Left lung (tissue), 10 donors: ENCODE results near the gene CGB1. TPM values are rescaled to one million over a fixed set of nuclear protein-coding genes. Genes with fewer than 3 reads are reported as not detected.

Experiments
- ATAC-seq: fragments of 200-7000 bp; cut with Tn5 transposase; one replicate; pipeline ENCODE4 v1.9.1; 2020; ENCODE audit warnings: moderate library complexity
- DNase-seq, 4 donors: peaks; one replicate each; pipeline ENCODE4 v3.0.0-alpha.2; 2013 to 2020
- H3K27ac ChIP-seq, 2 donors: fragments of 200-600 bp; sonication (generic) in 1 of 2; one replicate each; pipeline versions ENCODE4 v1.5.0 to v1.8.0; 2020 to 2021
- H3K27me3 ChIP-seq, 2 donors: fragments of 200-600 bp; sonication (generic) in 1 of 2; one replicate each; pipeline versions ENCODE4 v1.5.0 to v1.8.0; 2020 to 2021
- H3K36me3 ChIP-seq, 2 donors: fragments of 200-600 bp; sonication (generic) in 1 of 2; one replicate each; pipeline versions ENCODE4 v1.5.0 to v1.8.0; 2020 to 2021
- H3K4me1 ChIP-seq, 2 donors: fragments of 200-600 bp; one replicate each; pipeline ENCODE4 v1.8.0; 2021
- H3K4me3 ChIP-seq, 2 donors: fragments of 200-600 bp; sonication (generic) in 1 of 2; one replicate each; pipeline versions ENCODE4 v1.5.0 to v1.8.0; 2020 to 2021; ENCODE audit warnings: mild to moderate bottlenecking in 1 of 2
- H3K9me3 ChIP-seq, 2 donors: fragments of 200-600 bp; sonication (generic) in 1 of 2; one replicate each; pipeline versions ENCODE4 v1.5.0 to v1.8.0; 2020 to 2021
- intact Hi-C, 2 donors: fragments of 100-400 bp; cut with DNase I; formaldehyde crosslinking; loops; one replicate each; pipeline versions ENCODE4 v1.11.2 to v1.14.2; 2022
- polyA plus RNA-seq, 6 donors: library from polyadenylated mRNA; unstranded; fragments of 120-200 nt; gene quantifications; one replicate each; pipeline ENCODE4 v1.2.1, GENCODE V29; 2013; ENCODE audit not compliant: insufficient read length in 6 of 6
- total RNA-seq, 2 donors: library from RNA; stranded (reverse); fragmentation: NEBNext Ultra II Directional; extraction: Animal tissue kit (Norgen Biotek cat#: 25700); gene quantifications; one replicate each; pipeline ENCODE4 v1.2.1, GENCODE V29; 2021
- TF ChIP-seq, protein P1 (sequence below), 2 donors: fragments of 200-600 bp; sonication (generic) in 1 of 2; IDR thresholded peaks; one replicate each; pipeline versions ENCODE4 v1.5.0 to v1.8.0; 2021; ENCODE audit warnings: antibody characterized with exemption in 2 of 2
- donor health status: DM: no; HTN: yes; CAD: no.
- donor health status: DM: no; HTN: no; CAD: no.

The CGB1 gene
- total and polyA plus RNA-seq, 8 donors, result not detected

GRCh38 chr19:49071860-49072547, 35.3 kb upstream of the CGB1 start:
- H3K4me1 ChIP-seq, result peaks cover 0 to 10% of the 10 kb centered on the region in 2 donors
- H3K27ac ChIP-seq, result no peak overlapping the region
- no peak overlapping the region for H3K4me3 ChIP-seq
- TF ChIP-seq, protein P1, sequence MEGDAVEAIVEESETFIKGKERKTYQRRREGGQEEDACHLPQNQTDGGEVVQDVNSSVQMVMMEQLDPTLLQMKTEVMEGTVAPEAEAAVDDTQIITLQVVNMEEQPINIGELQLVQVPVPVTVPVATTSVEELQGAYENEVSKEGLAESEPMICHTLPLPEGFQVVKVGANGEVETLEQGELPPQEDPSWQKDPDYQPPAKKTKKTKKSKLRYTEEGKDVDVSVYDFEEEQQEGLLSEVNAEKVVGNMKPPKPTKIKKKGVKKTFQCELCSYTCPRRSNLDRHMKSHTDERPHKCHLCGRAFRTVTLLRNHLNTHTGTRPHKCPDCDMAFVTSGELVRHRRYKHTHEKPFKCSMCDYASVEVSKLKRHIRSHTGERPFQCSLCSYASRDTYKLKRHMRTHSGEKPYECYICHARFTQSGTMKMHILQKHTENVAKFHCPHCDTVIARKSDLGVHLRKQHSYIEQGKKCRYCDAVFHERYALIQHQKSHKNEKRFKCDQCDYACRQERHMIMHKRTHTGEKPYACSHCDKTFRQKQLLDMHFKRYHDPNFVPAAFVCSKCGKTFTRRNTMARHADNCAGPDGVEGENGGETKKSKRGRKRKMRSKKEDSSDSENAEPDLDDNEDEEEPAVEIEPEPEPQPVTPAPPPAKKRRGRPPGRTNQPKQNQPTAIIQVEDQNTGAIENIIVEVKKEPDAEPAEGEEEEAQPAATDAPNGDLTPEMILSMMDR (IDR thresholded peaks at IDR 0.05), result no peak
- intact Hi-C loops, result no loop called here
- H3K27me3 ChIP-seq, result peaks cover 32 to 76% of the 10 kb centered on the region in 2 donors
- DNase-seq (no peak), ATAC-seq (no peak)
- H3K36me3 ChIP-seq, result no peaks in the 10 kb centered on the region
- H3K9me3 ChIP-seq, result no peaks in the 10 kb centered on the region

GRCh38 chr19:49070416-49070815, 33.7 kb upstream of the CGB1 start:
- TF ChIP-seq, protein P1 (IDR thresholded peaks at IDR 0.05), result no peak
- Histone ChIP-seq H3K4me3 (no peak overlapping the region), H3K27ac (no peak overlapping the region), H3K27me3 (peaks cover 32 to 92% of the 10 kb centered on the region in 2 donors), H3K9me3 (no peaks in the 10 kb centered on the region), H3K36me3 (no peaks in the 10 kb centered on the region), H3K4me1 (peaks cover 0 to 10% of the 10 kb centered on the region in 2 donors)
- DNase-seq (no peak), ATAC-seq (no peak)
- intact Hi-C loops, result no loop called here

DNA sequence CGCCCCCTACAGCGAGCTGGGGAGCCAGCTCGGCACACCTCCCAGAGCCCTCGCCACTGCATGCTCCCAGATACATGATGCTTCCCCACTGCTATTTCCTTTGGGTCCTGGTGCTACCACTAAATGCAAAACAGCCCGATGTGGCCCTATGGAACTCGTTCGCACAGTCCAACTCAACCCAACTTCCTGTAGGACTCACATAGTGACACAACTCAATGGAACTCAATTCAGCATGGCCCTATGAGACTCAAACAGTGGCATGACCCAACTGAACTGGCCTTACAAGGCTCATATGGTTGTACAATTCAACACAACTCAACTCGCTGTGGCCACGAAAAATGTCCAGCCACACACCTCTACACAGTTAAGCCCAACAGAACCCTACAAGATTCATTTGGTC, 32.3 kb upstream of the CGB1 start:
- no peak overlapping the region for H3K27ac ChIP-seq
- no peak for DNase-seq
- TF ChIP-seq, protein P1 (IDR thresholded peaks at IDR 0.05), result no peak
- no peak for ATAC-seq
- H3K27me3 ChIP-seq, result peaks cover 32 to 99% of the 10 kb centered on the region in 2 donors
- no peaks in the 10 kb centered on the region for H3K36me3 ChIP-seq
- no peaks in the 10 kb centered on the region for H3K9me3 ChIP-seq
- intact Hi-C loops, result no loop called here
- H3K4me1 ChIP-seq, result peaks cover 0 to 10% of the 10 kb centered on the region in 2 donors
- no peak overlapping the region for H3K4me3 ChIP-seq

- no peak for ATAC-seq
- Histone ChIP-seq H3K9me3 (no peaks in the 10 kb centered on the region), H3K4me3 (no peak overlapping the region), H3K36me3 (no peaks in the 10 kb centered on the region), H3K27ac (no peak overlapping the region), H3K4me1 (peaks cover 0 to 6% of the 10 kb centered on the region in 2 donors), H3K27me3 (peaks cover 17 to 99% of the 10 kb centered on the region in 2 donors)
- TF ChIP-seq, protein P1 (IDR thresholded peaks at IDR 0.05), result no peak
- DNase-seq, result no peak
- intact Hi-C loops, result no loop called here
Measured at GRCh38 chr19:49067554-49067953, 30.9 kb upstream of the CGB1 start.

DNA sequence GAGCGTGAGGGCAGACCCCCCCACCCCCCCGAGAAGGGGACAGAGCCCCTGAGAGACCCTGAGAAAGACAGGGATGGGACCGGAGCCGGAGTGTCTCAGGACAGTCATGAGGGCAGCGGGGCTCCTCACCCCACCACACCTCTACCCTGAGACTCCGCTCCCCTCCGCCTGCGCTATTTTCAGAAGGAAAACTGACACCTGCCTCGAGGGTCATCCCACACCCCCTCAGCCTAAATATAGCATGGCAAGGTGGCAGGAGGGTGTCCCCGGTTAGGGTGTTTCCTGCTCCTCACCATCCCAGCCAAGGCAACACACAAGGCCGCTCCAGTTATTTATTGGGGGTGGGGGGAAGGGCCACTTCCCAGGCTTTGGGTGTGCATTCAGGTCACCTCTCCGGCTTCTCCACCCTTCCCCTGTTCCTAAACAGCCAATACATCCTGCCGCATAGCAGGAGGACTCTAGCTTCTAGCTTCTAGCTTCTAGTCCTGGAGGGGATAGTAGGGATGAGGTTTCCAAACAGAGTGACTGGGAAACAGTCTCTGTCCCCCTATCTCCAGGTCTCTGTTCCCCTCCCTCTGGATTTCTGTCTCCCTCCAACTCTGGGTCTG, 29.3 kb upstream of the CGB1 start:
- intact Hi-C loops, result no loop called here
- H3K4me1 ChIP-seq, result no peaks in the 10 kb centered on the region
- no peak for ATAC-seq
- no peaks in the 10 kb centered on the region for H3K9me3 ChIP-seq
- DNase-seq, result no peak
- H3K27ac ChIP-seq, result no peak overlapping the region
- no peaks in the 10 kb centered on the region for H3K36me3 ChIP-seq
- TF ChIP-seq, protein P1 (IDR thresholded peaks at IDR 0.05), result no peak
- H3K4me3 ChIP-seq, result no peak overlapping the region
- peaks cover 5 to 99% of the 10 kb centered on the region in 2 donors for H3K27me3 ChIP-seq
